Measurements from ENCODE around the gene TTC39A.

The TTC39A gene

DNA sequence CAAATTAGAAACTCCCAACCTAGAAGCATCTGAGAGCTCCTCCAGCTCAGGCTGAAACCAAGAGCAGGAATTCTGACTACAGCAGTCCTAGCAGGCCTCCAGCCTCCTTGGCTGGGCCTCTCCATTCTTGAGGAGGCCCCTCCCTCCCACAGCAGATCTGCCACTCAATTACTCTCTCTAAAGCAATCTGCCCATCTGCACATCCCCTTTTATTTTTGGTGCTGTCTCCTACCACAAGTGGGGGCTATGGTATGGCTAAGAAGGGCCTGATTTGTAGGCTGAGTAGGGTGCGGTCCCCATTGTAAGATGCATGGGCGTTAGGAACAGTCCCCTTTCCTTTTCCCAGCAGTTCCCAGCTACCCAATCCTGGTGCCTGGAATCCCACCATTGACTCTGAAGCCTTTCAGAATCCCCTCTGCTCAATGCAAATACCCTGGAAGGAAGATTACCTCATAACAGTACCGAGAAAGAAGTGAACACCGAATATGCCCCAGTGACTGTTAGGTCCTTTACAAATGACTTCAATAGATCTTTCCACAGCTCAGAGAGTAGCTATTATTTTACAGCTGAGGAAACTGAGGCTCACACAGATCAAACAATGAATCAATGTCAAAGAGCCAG, 11.6 kb upstream of the TTC39A start:
- no peak overlapping the region for H3K4me3 ChIP-seq (ENCODE audit: low read depth, low read length)
- TF ChIP-seq, protein P1, sequence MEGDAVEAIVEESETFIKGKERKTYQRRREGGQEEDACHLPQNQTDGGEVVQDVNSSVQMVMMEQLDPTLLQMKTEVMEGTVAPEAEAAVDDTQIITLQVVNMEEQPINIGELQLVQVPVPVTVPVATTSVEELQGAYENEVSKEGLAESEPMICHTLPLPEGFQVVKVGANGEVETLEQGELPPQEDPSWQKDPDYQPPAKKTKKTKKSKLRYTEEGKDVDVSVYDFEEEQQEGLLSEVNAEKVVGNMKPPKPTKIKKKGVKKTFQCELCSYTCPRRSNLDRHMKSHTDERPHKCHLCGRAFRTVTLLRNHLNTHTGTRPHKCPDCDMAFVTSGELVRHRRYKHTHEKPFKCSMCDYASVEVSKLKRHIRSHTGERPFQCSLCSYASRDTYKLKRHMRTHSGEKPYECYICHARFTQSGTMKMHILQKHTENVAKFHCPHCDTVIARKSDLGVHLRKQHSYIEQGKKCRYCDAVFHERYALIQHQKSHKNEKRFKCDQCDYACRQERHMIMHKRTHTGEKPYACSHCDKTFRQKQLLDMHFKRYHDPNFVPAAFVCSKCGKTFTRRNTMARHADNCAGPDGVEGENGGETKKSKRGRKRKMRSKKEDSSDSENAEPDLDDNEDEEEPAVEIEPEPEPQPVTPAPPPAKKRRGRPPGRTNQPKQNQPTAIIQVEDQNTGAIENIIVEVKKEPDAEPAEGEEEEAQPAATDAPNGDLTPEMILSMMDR (IDR thresholded peaks at IDR 0.05; ENCODE audit: insufficient read depth, low read depth, low read length, missing control alignments) = peak; percentile 20
- peak; percentile 58 for DNase-seq (ENCODE audit: low read depth)

- TF ChIP-seq, protein P1 (IDR thresholded peaks at IDR 0.05; ENCODE audit: insufficient read depth, low read depth, low read length, missing control alignments) = no peak
- DNase-seq (ENCODE audit: low read depth) = no peak
- no peak overlapping the region for H3K4me3 ChIP-seq (ENCODE audit: low read depth, low read length)
These were observed 10.0 kb upstream of the TTC39A start for GRCh38 chr1:51340380-51340779.

DNA sequence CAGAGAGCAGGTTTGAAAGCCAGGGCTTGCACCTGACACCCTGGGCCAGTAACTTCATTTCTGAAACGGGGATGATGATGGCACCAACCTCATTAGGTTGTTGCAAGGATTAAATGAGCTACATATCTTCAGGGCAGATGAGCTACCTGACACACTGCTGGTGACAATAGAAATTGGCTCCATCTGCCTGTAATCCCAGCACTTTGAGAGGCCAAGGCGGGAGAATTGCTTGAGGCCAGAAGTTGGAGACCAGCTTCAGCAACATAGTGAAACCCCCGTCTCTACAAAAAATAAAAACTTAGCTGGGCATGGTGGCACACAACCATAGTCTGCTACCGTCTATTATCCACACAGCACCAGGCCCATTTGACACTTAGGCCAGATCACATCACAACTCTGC, 6.3 kb upstream of the TTC39A start:
- H3K4me3 ChIP-seq (ENCODE audit: low read depth, low read length) = no peak overlapping the region
- no peak for DNase-seq (ENCODE audit: low read depth)
- TF ChIP-seq, protein P1 (IDR thresholded peaks at IDR 0.05; ENCODE audit: insufficient read depth, low read depth, low read length, missing control alignments) = no peak

DNA sequence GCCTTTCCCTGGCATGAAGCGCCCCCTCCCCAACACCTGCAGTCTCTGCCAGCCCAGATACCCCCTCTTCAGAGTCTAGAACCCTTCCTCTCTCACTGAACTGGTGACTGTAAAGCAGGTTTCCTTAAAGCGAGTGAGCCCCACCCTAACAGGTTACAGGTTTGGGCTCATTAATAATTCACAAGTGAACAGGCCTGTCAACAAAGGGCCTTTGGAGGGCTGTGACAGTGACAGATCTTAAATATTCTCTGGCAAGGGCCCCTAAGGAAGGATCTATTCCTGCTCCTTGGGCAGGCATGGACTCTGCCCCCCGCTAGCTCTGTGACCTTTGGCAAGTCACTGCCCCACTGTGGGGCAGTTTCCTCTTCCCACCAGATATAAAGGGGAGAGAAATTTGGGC, 5.6 kb upstream of the TTC39A start:
- H3K4me3 ChIP-seq (ENCODE audit: low read depth, low read length) = no peak overlapping the region
- no peak for DNase-seq (ENCODE audit: low read depth)
- TF ChIP-seq, protein P1 (IDR thresholded peaks at IDR 0.05; ENCODE audit: insufficient read depth, low read depth, low read length, missing control alignments) = no peak

GRCh38 chr1:51331206-51332100, 1.1 kb upstream of the TTC39A start:
- DNase-seq (ENCODE audit: low read depth) = peak; percentile 50
- no peak overlapping the region for H3K4me3 ChIP-seq (ENCODE audit: low read depth, low read length)
- TF ChIP-seq, protein P1 (IDR thresholded peaks at IDR 0.05; ENCODE audit: insufficient read depth, low read depth, low read length, missing control alignments) = no peak

DNA sequence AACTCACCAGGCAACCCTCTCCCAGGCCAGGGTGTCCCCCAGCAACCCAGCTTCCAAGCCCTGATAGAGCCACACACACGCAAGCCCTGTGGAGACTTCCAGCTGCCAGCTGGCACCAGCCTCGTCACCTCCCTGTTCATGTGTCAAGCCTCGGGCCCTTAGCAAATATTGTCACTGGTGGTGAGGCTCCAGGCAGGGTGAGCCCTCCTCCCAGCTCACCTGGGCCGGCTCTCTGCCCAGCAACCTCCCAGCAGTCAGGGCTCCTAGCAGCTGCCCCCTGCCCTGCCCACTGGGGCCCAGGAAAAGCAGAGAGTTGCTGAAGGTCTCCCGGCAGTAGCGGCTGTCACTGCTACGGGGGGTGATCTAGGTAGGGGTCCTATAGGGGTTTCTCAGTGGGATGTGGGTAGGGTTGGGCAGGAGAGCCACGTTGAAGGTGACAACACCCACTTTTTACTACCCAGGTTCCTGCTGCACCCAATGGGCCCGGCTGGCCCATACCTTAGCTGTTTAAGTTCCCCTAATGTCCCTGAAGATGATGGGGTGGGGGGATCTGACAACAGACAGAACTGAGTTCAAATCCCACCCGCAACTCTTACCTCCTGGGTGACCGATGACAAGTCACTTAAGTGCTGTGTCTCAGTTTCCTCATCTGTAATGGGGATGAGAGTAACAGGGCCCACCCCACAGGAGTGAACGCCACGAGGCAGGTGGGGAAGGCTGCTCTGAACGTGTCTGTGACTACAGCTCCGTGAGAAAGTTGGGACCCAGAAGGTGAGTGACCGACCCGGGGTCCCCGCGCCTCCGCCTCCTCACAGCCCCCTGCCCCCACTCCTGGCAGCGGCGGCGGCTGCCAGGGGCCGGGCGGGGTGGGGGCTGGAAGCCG, 678 bp downstream of the TTC39A start:
- no peak for DNase-seq (ENCODE audit: low read depth)
- H3K4me3 ChIP-seq (ENCODE audit: low read depth, low read length) = no peak overlapping the region
- TF ChIP-seq, protein P1 (IDR thresholded peaks at IDR 0.05; ENCODE audit: insufficient read depth, low read depth, low read length, missing control alignments) = no peak

Measured in GM12865 (cell line).